HS-5 (cell line): ENCODE results near the gene LTBR.
"Not testable (repeated sequence)": the region's sequence is repeated elsewhere in the genome, so short reads cannot be mapped to it uniquely, and the experiment has no call there.

Source experiments
- DNase-seq: peaks from one replicate; pipeline ENCODE4 v3.0.0-alpha.2; 2012; ENCODE audit warnings: low read depth

LTBR gene

DNA sequence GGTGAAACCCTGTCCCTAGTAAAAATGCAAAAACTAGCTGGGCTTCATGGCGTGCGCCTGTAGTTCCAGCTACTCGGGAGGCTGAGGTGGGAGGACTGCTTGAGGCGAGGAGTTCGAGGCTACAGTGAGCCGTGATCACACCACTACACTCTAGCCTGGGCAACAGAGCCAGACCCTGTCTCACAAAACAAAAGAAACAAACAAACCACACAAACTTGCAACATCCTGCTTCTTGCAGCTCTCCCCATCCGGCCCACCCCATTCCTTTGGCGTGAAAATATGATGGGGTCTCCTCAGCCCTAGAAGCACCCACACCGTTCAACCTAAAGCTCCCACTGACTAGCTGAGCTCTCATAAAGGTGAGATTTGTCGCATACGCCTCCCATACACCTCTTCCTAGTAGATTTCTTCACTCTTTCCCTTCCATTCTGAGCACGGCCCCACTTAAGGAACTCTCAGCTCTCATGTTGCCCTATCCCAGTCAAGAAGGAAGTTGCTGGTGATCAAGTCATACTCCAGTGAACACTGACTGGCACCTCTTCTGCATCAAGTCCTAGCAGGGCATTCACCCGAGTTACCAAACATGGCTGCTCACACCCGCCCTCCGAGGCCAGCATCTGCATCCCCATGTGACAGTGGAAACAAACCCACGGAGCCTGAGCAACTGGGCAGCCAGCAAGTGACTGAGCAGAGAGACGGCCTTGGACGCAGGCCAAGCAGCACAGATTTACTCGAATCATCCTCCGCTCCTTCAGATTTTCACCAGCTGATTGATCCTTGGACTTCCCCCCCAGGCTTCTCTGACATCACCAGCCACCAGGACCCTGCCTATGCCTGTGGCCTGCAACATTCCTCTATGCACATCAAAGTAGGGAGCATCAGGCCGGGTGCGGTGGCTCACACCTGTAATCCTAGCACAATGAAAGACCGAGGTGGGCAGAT, 41.9 kb downstream of the LTBR start:
- no peak for DNase-seq

DNA sequence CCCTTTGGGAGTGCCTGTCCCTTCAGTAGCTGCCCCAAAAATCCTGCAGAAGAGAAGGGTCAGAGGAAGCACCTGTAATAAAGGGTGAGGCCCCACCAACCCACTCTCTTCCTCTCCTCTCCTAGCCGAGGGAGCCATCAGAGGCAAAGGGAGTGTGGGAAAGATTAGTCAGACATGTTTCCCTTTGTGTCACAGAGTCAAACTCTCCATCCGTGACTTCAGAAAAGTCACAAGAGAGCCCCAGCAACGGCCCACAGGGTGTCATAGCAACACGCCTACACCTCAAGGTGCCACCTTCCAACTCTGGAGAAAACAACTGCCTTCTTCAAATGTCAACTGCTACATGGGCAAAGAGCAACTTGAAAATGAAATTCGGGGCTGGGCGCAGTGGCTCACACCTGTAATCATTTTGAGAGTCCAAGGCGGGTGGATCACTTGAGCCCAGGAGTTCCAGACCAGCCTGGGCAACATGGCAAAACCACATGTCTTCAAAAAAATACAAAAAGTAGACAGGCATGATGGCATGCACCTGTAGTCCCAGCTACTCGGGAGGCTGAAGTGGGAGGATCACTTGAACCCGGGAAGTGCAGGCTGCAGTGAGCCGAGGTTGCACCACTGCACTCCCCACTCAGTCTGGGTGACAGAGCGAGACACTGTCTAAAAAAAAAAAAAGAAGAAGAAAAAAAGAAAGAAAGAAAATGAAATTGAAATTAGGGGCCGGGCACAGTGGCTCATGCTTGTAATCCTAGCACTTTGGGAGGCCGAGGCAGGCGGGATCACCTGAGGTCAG, 43.1 kb downstream of the LTBR start:
- no peak for DNase-seq

DNA sequence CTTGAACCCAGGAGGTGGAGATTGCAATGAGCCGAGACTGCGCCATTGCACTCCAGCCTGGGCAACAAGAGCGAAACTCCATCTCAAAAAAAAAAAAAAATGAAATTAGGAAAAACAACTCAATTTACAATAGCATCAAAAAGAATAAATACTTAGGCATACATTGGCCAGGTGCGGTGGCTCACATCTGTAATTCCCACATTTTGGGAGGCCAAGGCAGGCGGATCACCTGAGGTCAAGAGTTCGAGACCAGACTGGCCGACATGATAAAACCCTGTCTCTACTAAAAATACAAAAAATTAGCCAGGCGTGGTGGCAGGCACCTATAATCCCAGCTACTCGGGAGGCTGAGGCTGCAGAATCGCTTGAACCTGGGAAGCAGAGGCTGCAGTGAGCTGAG, 43.8 kb downstream of the LTBR start:
- not testable (repeated sequence) for DNase-seq

DNA sequence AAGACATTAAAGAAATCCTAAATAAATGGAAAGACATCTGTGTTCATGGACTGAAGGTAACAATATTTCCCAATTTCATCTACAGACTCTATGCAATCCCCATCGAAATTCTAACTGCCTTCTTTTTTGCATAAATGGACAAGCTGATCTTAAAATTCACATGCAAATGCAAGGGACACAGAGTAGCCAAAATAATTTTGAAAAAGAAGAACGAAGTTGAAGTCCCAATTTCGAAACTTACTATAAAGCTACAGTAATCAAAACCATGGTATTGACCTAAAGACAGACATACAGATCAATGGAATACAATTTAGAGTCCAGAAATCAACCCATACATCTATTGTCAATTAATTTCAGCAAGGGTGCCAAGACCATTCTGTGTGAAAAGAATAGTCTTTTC, 44.4 kb downstream of the LTBR start:
- DNase-seq, result no peak

DNA sequence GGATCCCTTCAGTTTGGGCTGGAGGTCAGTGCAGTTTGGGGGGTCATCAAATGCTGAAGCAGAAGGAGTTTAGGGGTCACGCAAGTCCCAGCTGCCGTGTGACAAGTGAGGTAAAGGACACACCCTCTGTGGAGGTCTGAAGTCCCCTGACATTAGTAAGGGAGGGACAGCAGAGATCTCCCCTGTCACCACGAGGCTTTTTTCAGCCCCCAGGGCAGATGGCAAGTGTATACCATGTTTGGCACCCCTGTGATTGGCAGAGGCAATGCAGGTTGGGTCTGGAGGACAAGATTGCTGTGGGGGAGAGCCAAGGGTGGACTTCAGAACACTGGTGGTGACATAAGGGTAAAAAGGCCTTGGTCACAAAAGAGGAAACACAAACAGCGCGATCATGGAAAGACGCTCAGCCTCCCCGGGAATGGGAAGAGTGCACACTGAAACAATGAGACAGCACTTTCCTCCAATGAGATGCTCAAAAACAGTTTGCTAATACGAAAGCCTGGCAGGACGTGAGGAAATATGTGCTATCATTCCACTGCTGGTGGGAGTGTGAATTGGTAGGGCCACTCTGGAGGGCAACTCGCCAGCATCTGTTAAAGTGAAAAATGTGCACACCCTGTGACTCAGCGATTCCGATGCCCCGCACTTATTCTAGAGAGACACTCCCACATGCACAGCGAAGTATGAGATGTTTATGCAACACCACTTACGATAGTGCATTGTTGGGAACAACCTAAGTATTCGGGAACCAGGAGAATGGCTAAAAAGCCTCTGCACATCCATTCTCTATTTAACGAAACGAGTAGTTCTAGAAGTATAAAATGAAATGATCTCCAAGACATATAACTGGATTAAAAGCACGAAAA, 46.4 kb downstream of the LTBR start:
- DNase-seq, result peak; percentile 97

DNA sequence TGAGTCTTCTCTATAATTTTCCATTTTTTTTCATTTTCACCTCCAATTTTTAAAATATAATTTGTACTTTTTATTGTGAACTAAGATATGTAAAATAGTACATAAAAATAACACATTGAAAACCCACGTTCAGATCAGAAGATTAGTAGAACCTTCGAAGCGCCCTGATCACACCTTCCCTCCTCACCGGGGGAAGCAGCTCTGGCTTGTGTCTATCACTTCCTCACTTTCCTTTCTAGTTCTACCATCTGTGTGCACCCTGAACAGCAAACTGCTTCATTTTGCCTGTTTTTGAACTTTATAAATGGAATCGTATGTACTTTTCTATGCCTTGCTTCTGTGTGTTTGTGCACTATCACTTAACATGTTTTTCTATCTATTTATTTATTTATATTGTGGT, 49.0 kb downstream of the LTBR start:
- DNase-seq, result no peak

DNA sequence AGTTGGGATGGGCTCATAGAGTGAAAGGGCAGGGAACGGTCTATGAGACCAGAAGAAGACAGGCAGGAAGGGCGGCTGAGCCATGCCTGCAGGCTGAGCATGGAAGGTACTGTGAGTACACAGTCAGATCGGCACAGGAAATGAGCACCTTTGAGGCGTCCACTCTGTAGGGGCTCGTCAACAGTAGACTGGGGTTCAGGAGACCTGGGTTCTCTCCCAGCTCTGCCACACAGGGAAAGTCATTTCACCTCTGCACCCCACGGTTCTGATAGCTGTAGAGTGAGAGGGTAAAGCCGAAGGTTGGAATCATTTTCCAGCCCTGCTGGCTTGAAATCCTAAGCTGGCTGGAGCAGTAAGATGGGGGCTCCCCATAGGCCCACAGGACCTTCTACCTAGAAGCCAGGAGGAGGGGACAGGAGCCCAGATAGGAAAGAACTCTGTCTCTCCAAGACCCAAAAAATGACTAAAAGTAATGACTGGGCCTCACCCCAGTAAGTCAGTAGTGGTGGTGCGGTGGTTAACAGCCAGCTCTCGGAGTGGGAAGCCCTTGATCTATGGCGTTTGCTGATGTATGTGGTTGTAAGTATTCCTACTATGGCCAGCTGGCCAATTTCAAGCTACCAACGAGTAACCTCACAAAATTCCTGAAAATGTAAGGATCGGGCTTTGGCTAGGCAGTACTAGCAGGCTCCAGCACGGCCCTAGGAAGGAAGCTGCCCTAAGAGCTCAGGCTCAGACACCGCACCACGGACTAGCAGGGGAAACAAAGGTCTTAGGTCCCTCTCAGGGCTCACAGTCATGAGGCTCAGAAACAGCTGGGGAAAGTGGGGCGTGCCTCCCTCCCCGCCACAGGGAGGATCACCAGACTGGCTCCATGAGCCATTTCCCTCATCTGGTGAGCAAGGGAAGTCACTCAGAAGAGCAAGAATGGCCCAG, 50.5 kb downstream of the LTBR start:
- no peak for DNase-seq

DNA sequence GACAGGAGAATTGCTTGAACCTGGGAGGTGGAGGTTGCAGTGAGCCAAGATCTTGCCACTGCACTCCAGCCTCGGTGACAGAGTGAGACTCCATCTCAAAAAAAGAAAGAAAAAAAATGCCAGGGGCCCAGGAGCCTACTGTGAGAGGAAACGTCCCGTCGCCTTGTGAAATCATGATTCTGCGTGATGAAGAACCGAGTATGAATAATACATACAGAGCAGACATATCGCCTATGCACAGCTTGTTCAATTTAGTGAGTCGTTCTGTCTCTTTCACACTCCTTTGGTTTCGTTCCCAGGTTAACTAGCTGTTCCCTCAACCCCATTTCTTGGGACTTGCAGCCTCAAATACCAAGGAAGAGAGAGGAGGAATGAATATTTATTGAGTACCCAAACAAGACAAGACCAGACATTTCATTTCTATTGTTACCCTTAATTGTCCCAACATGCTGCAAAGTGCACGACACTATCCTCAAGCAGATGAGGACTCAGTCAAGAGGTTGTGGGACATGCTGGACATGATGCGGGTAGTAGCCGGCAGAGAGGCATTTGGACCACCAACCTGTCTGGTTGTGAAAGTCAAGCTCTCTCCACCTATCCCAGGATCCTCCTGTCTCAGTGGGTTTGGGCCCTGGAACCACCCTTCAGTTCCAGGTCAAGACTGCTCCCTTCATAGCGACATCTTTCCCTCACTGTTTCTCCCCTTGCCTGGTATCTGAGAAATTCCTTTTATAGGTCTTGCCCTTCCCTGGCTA, 52.2 kb downstream of the LTBR start:
- DNase-seq, result no peak

DNA sequence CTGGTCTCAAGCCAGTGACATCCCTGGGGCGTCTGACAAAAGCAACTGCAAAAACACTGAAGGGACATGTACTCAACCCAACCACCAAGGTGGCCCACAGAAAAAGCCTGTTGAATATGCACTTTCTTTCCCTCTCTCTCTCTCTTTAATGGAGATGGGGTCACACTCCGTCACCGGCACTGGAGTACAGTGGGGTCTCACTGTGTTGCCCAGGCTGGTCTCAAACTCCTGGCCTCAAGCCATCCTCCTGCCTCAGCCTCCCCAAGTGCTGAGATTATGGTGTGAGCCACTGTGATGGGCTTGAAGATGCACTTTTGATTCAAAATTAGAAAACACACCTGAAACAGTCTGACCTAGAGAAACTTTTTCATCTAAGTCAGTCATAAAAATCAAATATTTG, 53.6 kb downstream of the LTBR start:
- DNase-seq, result no peak

DNA sequence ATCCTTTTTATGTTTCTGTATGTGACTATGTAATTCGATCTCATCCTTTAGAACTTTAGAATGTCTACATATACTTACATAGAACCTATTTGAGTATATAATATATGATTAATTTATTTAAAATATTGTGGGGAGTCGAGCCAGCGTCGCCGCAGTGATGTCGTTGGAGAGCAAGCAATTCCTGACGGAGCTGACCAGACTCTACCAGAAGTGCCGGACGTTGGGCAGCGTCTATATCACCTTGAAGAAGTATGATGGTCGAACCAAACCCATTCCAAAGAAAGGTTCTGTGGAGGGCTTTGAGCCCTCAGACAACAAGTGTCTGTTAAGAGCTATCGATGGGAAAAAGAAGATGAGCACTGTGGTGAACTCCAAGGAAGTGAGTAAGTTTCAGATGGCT, 54.4 kb downstream of the LTBR start:
- DNase-seq, result no peak

DNA sequence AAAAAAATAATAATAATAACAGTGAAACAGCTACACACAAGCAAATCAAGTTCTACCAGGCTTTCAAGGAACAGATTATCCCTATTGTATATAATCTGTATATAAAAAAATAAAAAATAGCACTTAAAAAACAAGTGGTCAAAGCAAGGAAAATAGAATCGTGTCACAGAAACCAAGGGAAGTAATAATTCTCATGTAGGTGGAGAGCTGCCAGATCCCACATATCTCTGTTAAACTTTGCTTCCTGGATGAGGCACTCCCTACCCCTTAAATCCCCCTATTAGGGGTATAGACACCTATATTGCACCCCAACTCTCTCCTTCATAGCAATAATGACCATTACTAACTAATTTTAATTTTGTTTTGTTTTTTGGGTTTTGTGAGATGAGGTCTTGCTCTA, 56.4 kb downstream of the LTBR start:
- DNase-seq, result no peak
